Measurements from ENCODE around the gene SUSD2. TPM values are rescaled to one million over a fixed set of nuclear protein-coding genes. Genes with fewer than 3 reads are reported as not detected.

The SUSD2 gene
- total and polyA plus RNA-seq, 2 of the 8 experiments (the other 6 are each of a cell fraction or from before 2014, with no cell fraction given) = 2.0 to 4.8 TPM

DNA sequence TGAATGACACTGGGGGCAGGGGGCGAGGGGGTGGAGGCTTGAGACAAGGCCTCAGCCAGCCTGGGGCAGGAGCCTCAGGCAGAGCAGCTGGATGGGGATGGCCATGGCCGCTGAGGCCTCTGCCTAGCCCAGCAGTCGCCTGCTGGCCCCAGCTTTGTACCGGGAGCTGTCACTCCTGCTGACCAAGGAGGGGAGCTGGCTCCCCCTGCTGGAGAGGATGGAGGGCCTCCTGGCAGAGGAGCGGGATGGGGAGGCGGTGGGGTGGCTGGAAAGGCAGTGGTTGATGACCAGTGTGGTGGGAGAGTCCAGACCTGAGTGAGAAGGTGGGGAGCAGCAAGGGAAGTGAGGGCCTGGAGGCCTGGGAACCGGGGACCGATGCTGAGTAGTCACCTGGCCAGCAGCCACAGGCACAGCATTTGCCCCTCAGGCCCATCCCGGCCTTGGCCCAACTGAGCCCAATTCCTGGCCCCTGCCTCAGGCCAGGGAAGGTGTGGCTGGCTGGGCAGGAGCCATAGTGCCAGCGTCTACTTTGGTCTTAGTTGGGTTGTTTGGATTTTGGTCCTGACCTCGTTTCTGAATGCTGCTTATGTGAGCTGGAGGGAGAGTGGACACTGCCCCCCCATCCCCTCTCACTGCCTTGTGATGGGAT is 6.0 kb upstream of the SUSD2 start:
- Histone ChIP-seq H3K4ac (replicated peaks; ENCODE audit: insufficient read length, low read depth, low read length) (no peak overlapping the region), H4K5ac (ENCODE audit: insufficient read length, low read depth, low read length) (no peak overlapping the region), H3K4me1 (replicated peaks in 1 of 4; ENCODE audit: control insufficient read depth in 3 of 4, insufficient read depth in 4 of 4, low read length in 3 of 4) (no peaks in the 10 kb centered on the region; a peak in 1 of 7 replicates), H3K18ac (ENCODE audit: extremely low read depth, low read length) (no peak overlapping the region), H3K14ac (ENCODE audit: insufficient read length) (no peak overlapping the region), H2BK5ac (ENCODE audit: low read depth, low read length) (no peak overlapping the region), H3K36me3 (ENCODE audit: control insufficient read depth in 2 of 4, insufficient read depth in 4 of 4, low read length in 3 of 4) (peaks cover 0 to 8% (median 4%) of the 10 kb centered on the region in 4 experiments; a peak in 3 of 8 replicates), H3K79me2 (ENCODE audit: control insufficient read depth in 1 of 2, insufficient read depth in 2 of 2, low read length in 2 of 2) (no peaks in the 10 kb centered on the region), H2BK120ac (replicated peaks; ENCODE audit: low read depth, low read length) (no peak overlapping the region), H2AFZ (ENCODE audit: low read length) (no peak overlapping the region), H2AK5ac (ENCODE audit: low read depth, low read length) (no peak overlapping the region), H2BK12ac (ENCODE audit: low read depth, low read length) (no peak overlapping the region), H4K8ac (ENCODE audit: extremely low read depth, insufficient read depth, low read length) (no peak overlapping the region), H3K27ac (ENCODE audit: low read depth, low read length) (no peak overlapping the region), H2BK20ac (ENCODE audit: low read length) (no peak overlapping the region), H3K4me3 (ENCODE audit: extremely low read depth in 1 of 4, insufficient read depth in 2 of 4, low read depth in 3 of 4, low read length in 4 of 4) (no peak overlapping the region), H3K27me3 (replicated peaks in 1 of 4; ENCODE audit: control insufficient read depth in 3 of 4, extremely low read depth in 1 of 4, insufficient read depth in 3 of 4, low read length in 3 of 4) (no peaks in the 10 kb centered on the region), H3K9me3 (ENCODE audit: insufficient read depth in 2 of 2, low read depth in 1 of 2, low read length in 1 of 2) (no peaks in the 10 kb centered on the region), H3K23me2 (ENCODE audit: low read depth, low read length) (no peaks in the 10 kb centered on the region), H3K9ac (replicated peaks in 1 of 4; ENCODE audit: extremely low read depth in 1 of 4, low read depth in 3 of 4, low read length in 3 of 4) (no peak overlapping the region; a peak in 1 of 7 replicates), H2BK15ac (ENCODE audit: low read length) (no peak overlapping the region), H3K23ac (ENCODE audit: insufficient read length) (no peak overlapping the region), H3K56ac (replicated peaks; ENCODE audit: insufficient read length, low read depth, low read length) (no peak overlapping the region), H4K20me1 (replicated peaks in 1 of 2; ENCODE audit: control insufficient read depth in 1 of 2, insufficient read depth in 2 of 2, low read length in 2 of 2) (peaks cover 0 to 3% of the 10 kb centered on the region in 2 experiments), H3K79me1 (ENCODE audit: low read depth, low read length) (no peaks in the 10 kb centered on the region), H4K91ac (replicated peaks; ENCODE audit: insufficient read length, low read length) (no peak overlapping the region), H3K4me2 (ENCODE audit: insufficient read depth in 1 of 2, low read depth in 2 of 2, low read length in 2 of 2) (no peak overlapping the region)
- FAIRE-seq (peak; percentile 62), DNase-seq (ENCODE audit: low read depth in 1 of 2, low spot score in 2 of 2) (peak; percentile 46 to 94)
- ChIA-PET CTCF (ENCODE audit: partially characterized antibody) (interaction anchor here (0.6 to 19.1 kb wide), 24 partner anchors 10 to 351 kb away, joined by 3 to 301 read pairs (median 4); no protein-coding TSS in a partner anchor), POLR2A (ENCODE audit: partially characterized antibody) (interaction anchor here (0.9 to 1.7 kb wide), 2 partner anchors 19 to 78 kb away, joined by 3 to 5 read pairs; no protein-coding TSS in a partner anchor)
- WGBS, 2 experiments (ENCODE audit: extremely low coverage in 1 of 2, insufficient coverage in 1 of 2, insufficient read length in 1 of 2, insufficient replicate concordance in 2 of 2, low coverage in 1 of 2, low lambda C conversion rate in 2 of 2, missing lambda C conversion rate in 1 of 2) = 63% methylated on average over 11 of the region's 11 CpGs; no CpG with 5 or more reads in 1 of the 2 experiments
- TF ChIP-seq SRF (IDR thresholded peaks at IDR 0.05; ENCODE audit: low read depth, low read length) (no peak), JUND (IDR thresholded peaks at IDR 0.05; ENCODE audit: low read length) (0 out of 2 replicates have a peak, but pooled peaks have one; percentile 12), EP300 (IDR thresholded peaks at IDR 0.05; ENCODE audit: borderline replicate concordance in 1 of 2, low read depth in 2 of 2, low read length in 2 of 2) (peak in 1 of 2 experiments; percentile 13; a peak in 1 of 3 replicates), HDAC6 (IDR thresholded peaks at IDR 0.05; ENCODE audit: low read depth, low read length) (no peak), NANOG (IDR thresholded peaks at IDR 0.05; ENCODE audit: insufficient read depth, low read depth, low read length, poor library complexity, severe bottlenecking) (no peak), CTBP2 (IDR thresholded peaks at IDR 0.05; ENCODE audit: borderline replicate concordance, insufficient read depth, insufficient read length, low read length) (no peak), YY1 (IDR thresholded peaks at IDR 0.05; ENCODE audit: low read depth, low read length) (peak; percentile 68), RAD21 (IDR thresholded peaks at IDR 0.05 in 1 of 2, conservative IDR thresholded peaks at IDR 0.05 in 1 of 2; ENCODE audit: low read depth in 2 of 2, low read length in 2 of 2) (peak; percentile 84 to 92), RBBP5 (IDR thresholded peaks at IDR 0.05; ENCODE audit: borderline replicate concordance, low read depth, low read length) (no peak), SIN3A (conservative IDR thresholded peaks at IDR 0.05 in 1 of 2, IDR thresholded peaks at IDR 0.05 in 1 of 2; ENCODE audit: low read depth in 1 of 2, low read length in 2 of 2) (peak; percentile 79 to 87; a peak in 3 of 4 replicates), TBP (IDR thresholded peaks at IDR 0.05; ENCODE audit: low read depth, low read length) (0 out of 2 replicates have a peak, but pooled peaks have one; percentile 10)
